ENCODE results near the gene INCENP. TPM values are rescaled to one million over a fixed set of nuclear protein-coding genes. Genes with fewer than 3 reads are reported as not detected.

INCENP gene
- total RNA-seq, 1 donor from 2014 or later = 10.3 TPM

DNA sequence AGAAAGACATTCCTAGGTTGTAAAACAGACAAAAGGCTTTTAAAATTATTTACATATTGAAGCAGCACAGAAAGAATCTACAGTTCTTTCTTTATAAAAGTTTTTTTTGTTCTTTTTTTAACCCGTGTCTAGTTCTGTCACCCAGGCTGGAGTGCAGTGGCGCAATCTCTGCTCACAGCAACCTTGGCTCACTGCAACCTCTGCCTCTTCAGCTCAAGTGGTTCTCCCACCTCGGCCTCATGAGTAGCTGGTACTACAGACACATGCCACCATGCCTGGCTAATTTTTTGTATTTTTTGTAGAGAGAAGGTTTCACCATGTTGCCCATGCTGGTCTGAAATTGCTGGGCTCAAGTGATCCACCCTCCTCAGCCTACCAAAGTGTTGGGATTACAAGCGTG is 3.8 kb upstream of the INCENP start:
- ATAC-seq (ENCODE audit: poor library complexity) (no peak), DNase-seq (no peak)
- intact Hi-C loops (cut with DNase I) = no loop called here

- intact Hi-C loops (cut with DNase I) = no loop called here
- no peak for ATAC-seq (ENCODE audit: poor library complexity)
- DNase-seq = no peak
Measured at GRCh38 chr11:62120431-62120830, 3.4 kb upstream of the INCENP start.

- ATAC-seq (ENCODE audit: poor library complexity) (no peak), DNase-seq (no peak)
- intact Hi-C loops (cut with DNase I) = no loop called here
Measured at GRCh38 chr11:62122076-62122475, 1.7 kb upstream of the INCENP start.

DNA sequence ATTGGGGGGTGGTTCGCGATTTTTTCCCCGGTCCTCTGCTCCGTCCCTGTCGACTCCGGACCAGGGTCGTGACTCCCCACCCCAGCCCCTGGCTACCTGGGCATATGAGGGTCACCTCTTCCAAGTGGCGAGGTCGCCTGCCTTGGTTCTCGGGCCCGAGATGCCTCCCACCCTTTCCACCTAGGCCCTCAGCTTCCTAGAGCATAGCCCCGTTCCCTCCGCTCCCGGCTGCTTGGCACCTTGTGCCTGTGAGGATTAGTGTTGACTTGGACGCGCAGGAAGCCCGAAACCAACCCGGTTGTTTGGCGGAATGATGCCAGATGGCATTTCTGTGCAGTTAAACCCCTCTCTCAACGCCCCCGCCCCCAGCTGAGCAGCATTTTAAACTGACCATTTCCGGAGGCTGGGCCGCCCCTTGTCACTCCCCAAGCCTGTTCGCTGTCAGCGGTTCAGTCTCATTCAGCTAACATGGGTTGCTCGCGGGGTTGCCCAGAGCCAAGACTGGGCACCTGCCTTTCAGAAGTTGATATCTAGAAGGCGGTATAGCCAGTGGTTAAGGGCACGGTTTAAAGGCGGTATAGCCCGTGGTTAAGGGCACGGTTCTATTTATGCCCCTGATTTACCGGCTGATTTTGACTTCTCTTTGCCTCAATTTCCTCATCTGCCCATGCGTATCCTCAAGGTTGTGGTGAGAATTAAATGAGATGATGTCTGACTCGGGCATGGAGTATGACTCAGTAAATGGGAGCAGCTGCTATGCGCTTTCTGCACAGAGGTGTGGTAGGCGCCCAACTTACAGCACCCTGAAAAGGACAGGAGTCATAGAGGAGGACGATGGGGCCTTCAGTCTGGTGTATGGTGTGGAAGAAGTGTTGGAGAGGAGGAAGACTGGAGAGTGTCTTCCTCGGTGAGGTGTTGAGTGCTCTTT is 639 bp downstream of the INCENP start:
- peak; percentile 40 for ATAC-seq (ENCODE audit: poor library complexity)
- peak; percentile 63 for DNase-seq
- intact Hi-C loops (cut with DNase I) = no loop called here

DNA sequence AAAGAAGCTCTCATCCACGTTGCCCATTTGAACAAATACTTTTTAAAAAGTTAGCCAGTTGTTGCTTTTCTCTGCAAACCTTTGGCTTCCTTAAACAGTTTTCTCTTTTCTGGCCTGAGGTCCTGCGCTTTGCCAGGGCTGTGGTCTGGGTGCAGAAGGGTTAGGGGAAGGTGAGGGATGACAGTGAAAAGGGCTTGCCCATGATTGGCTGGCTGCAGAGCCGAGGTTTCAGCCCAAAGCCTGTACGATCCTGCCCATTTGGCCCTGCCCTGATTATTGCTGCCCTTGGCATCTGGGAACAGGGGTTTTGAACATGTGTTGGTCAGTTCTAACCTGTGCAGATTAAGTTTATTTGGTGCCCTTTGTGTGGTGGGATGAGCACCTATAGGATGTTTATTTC is 1.5 kb downstream of the INCENP start:
- no peak for ATAC-seq (ENCODE audit: poor library complexity)
- DNase-seq = no peak
- intact Hi-C loops (cut with DNase I) = no loop called here

DNA sequence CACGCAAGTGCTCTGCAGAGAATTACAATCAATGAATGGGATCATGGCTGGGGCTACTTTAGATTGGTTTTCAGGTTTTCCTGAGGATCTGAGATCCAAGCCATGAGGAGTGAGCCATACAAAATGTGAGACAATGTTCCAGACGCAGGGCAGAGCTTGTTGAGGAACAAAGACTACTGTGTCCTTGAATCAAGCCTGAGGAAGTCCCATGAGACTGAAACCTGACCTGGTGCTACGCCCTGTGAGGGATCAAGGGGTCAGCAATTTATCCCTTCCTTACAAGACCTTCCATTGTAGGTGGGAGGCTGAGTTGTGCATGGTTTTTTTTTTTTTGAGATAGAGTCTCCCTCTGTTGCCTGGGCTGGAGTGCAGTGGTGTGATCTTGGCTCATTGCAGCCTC is 2.1 kb downstream of the INCENP start:
- DNase-seq (no peak), ATAC-seq (ENCODE audit: poor library complexity) (no peak)
- intact Hi-C loops (cut with DNase I) = no loop called here

GRCh38 chr11:62127426-62127825 is 3.6 kb downstream of the INCENP start:
- intact Hi-C loops (cut with DNase I) = no loop called here

GRCh38 chr11:62127941-62128770 is 4.3 kb downstream of the INCENP start:
- intact Hi-C loops (cut with DNase I) = no loop called here
- DNase-seq (no peak), ATAC-seq (ENCODE audit: poor library complexity) (no peak)

More at GRCh38 chr11:62127426-62127825, 3.6 kb downstream of the INCENP start:
- DNase-seq = no peak
- ATAC-seq (ENCODE audit: poor library complexity) = no peak

DNA sequence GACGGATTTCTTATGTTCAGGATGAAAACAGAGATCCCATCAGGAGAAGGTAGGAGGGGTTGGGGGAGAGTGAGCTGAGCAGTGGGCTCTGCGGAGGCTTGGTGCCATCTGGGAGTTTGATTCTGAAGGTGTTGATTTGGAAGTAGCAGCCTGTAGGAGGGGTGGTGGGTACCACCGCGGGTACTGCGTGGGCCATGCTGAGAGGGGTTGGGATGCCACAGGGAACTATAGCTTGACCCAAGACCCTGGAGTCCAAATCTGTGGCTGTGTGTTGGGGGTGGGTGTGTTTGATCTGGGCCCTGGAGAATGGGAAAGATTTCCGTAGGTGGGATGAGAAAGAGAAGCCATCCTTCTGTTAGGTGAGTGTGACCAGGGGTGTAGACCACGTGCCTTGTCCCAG is 5.0 kb downstream of the INCENP start:
- intact Hi-C loops (cut with DNase I) = no loop called here
- no peak for ATAC-seq (ENCODE audit: poor library complexity)
- peak; percentile 22 for DNase-seq

DNA sequence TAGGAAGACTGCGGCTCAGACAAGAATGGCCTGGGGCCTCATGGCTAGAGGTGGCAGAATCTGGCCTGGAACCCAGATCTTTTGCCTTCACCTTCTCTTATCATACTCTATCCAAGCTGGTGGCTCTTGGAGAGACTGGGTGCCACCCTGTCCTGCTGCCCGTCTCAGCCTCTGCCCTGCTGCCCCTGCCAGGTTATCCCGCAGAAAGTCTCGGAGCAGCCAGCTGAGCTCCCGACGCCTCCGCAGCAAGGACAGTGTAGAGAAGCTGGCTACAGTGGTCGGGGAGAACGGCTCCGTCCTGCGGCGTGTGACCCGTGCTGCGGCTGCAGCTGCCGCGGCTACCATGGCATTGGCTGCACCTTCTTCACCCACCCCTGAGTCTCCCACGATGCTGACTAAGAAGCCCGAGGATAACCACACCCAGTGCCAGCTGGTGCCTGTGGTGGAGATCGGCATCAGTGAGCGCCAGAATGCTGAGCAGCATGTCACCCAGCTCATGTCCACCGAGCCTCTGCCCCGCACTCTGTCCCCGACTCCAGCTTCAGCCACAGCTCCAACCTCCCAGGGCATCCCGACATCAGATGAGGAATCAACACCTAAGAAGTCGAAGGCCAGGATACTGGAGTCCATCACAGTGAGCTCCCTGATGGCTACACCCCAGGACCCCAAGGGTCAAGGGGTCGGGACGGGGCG is 5.9 kb downstream of the INCENP start:
- peak; percentile 32 for DNase-seq
- ATAC-seq (ENCODE audit: poor library complexity) = no peak
- intact Hi-C loops (cut with DNase I) = no loop called here

- intact Hi-C loops (cut with DNase I) = no loop called here
- DNase-seq (peak; percentile 32), ATAC-seq (ENCODE audit: poor library complexity) (no peak)
Measured at GRCh38 chr11:62130283-62131169, 6.7 kb downstream of the INCENP start.

DNA sequence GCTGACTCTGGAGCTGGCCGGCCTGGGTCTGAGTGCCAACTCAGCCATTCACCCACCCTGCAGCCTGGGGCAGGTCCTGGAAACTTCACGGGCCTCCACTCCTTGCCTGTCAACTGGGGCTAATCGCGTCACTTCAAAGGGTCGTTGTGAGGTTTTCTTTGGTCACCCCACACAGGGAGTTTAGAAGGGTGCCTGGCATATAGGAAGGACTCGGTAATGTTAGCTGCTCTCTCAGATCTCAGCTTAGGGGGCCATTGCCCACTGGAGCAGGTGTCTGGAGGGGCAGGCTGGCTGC is 7.3 kb downstream of the INCENP start:
- ATAC-seq (ENCODE audit: poor library complexity) (no peak), DNase-seq (no peak)
- intact Hi-C loops (cut with DNase I) = no loop called here

DNA sequence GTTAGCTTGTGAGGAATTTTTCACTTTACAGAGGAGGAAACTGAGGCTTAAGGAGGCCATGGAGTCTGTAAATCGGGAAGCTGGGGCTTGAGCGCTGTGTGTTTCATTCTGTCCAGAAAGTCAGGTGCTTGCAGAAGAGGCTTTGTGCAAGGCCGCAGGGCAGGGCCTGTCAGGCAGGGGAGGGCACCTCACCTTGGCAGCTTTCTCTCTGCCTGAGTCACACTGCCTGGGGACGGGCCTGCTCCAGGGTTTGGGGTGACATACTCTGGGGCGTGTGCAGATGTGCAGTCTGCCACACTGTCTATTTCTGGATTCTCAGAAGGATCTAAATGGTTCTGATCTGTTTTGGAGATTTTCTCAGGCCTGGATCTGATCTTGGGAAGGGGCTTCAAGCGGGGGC is 8.4 kb downstream of the INCENP start:
- DNase-seq = peak; percentile 19
- intact Hi-C loops (cut with DNase I) = no loop called here
- ATAC-seq (ENCODE audit: poor library complexity) = no peak

DNA sequence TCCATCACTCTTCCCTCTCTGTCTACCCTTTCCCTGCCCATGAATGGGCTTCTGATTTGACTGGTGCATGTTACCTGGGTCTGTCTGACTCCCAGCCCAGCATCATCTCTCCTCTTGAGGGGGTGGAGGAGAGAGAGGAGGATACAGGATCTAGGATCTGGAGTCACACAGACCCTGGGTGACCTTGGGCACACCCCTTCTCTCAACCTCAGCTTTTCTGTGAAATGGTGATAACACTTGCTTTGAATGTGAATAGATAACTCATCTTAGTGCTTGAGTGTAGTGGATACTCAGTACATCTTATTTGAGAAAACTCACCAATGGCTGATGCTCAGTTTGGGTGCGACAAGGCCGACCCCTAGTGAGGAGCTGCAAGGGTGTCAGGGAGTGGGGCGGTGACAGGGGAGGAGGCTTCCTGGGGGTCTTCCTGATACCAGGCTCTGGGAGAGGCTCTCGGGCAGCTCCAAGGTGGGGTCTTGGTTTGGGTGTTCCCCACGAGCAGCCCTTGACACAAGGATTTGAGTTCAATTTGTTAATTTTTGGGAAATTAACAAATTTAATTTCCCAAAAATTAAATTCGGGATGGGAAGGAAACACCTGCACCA is 9.0 kb downstream of the INCENP start:
- ATAC-seq (ENCODE audit: poor library complexity) (no peak), DNase-seq (peak; percentile 14)
- intact Hi-C loops (cut with DNase I) = no loop called here

DNA sequence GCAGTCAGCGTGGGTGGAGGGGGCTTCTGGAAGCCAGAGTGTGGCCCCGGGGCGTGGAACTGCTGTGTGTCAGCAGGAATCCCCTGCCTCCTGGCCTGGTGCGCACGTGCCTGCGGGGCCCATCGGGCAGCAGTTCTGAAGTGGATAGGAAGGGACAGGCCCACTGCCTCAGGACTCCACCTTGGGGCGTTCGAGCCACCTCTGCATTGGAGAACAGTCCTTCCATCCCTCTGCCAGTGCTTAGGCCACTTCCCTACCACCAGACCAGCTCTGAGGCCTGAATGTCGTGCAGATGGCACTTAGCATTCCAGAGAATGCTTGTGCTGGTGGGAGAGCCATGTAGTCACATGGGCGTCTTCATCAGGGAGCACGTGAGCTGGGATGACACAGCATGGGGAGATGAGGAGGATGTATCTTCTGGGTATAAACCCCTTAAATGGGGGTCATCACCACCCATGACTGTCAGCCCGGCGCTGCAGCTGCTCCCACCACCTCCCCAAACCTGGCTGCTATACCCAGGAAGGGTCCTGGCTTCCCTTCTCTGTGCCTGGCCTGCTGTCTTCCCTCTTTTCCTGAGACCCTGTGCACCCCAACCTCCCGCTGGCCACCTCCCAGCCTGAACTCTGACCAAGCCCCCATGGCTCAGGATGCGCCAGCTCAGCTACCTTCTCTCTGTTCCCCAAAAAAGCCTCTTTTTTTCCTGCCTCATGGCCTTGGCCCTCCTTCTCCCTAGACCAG is 9.7 kb downstream of the INCENP start:
- ATAC-seq (ENCODE audit: poor library complexity) (no peak), DNase-seq (peak; percentile 20)
- intact Hi-C loops (cut with DNase I) = no loop called here

DNA sequence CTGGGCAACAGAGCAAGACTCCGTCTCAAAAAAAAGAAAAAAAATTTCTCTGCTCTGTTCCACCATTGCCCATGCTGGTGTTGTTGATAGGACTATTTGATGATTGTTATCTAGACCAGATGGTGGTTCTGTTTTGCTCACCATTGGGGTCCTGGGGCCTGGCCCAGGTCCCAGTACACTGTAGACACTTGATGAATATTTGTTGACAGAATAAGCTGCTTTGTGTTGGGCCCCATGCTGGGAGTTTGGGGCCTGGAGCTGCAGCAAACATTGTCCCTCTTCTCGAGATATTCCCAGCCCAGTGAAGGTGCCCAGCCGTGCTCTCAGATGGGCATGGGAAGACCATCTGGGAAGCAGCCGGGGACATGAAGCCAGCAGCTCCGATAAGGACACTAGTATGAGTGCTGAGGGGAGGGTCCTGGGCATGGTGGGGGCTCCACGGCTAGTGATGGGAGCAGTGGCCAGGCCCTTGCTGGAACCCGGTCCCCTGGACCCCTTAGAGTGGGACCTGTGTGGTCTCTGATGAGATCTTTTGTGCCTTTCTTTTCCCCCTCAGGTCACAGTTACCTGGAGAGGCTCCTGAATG is 13.6 kb downstream of the INCENP start:
- DNase-seq (peak; percentile 24), ATAC-seq (ENCODE audit: poor library complexity) (no peak)
- intact Hi-C loops (cut with DNase I) = no loop called here

Data from Right ventricle myocardium superior (tissue), 1 donor.